Measurements from ENCODE around the gene LRTM2.

DNA sequence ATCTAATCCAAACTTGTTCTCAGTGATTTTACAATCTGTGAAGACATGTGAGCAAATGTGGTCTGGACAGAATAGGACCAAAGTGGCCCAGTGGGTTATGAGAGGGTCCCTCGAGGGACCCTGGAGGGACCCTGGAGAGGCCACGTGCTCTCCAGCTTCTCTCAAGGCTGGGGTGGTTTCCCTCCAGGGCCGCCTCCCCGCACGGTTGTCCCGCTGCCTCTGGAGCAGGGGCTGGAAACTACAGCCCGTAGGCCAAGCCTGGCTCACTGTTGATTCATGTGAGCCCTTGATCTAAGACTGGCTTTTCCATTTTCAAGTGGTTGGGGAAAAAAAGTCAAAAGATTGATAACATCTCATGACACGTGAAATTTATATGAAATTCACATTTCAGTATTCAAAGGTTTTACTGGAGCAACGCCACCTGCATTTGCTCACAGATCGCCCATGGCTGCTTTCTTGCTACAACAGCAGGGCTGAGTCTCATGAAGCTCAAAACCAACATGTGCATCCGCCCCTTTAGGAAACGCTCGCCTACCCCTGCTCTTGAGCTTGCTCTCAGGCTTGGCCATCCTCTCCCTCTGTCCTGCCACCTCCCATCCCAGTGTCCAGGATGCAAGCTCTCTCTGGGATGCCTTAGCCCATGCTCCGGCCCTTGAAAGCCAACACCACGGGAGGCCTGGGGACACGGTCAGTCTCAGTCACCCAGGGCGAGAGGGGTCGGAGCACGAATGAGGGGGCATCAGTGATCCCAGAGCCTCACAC is 12.1 kb upstream of the LRTM2 start:
- TF ChIP-seq MAFK (IDR thresholded peaks at IDR 0.05; ENCODE audit: low read depth, low read length) (no peak), MAZ (IDR thresholded peaks at IDR 0.05; ENCODE audit: borderline replicate concordance, low read depth, low read length) (no peak)
- TF ChIP-seq, protein P1, sequence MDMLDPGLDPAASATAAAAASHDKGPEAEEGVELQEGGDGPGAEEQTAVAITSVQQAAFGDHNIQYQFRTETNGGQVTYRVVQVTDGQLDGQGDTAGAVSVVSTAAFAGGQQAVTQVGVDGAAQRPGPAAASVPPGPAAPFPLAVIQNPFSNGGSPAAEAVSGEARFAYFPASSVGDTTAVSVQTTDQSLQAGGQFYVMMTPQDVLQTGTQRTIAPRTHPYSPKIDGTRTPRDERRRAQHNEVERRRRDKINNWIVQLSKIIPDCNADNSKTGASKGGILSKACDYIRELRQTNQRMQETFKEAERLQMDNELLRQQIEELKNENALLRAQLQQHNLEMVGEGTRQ (IDR thresholded peaks at IDR 0.05; ENCODE audit: low read depth, low read length), result no peak

Data from IMR-90 (cell line).